GM06990 (cell line): ENCODE results near the gene GABPB2.

Source experiments
- DNase-seq: peaks from one replicate; pipeline ENCODE4 v3.0.0-alpha.2; 2011; ENCODE audit not compliant: insufficient read length; ENCODE audit errors: extremely low read depth
- H3K27me3 ChIP-seq: replicated peaks from 2 replicates; pipeline ENCODE4 v1.6.0; 2011; ENCODE audit warnings: low read length; ENCODE audit not compliant: control insufficient read depth, insufficient read depth
- H3K36me3 ChIP-seq: 2 replicates; pipeline ENCODE4 v1.5.1; 2011; ENCODE audit warnings: low read length; ENCODE audit not compliant: control insufficient read depth, insufficient read depth
- H3K4me3 ChIP-seq: replicated peaks from 2 replicates; pipeline ENCODE4 v1.5.1; 2011; ENCODE audit warnings: low read depth, mild to moderate bottlenecking, control low read depth, low read length
- TF ChIP-seq, protein P1 (sequence below): IDR thresholded peaks from 2 replicates; pipeline ENCODE4 v1.5.1; 2011; ENCODE audit warnings: low read length, control low read depth, mild to moderate bottlenecking, inconsistent platforms; ENCODE audit not compliant: insufficient read depth, poor library complexity, severe bottlenecking

Gene GABPB2

DNA sequence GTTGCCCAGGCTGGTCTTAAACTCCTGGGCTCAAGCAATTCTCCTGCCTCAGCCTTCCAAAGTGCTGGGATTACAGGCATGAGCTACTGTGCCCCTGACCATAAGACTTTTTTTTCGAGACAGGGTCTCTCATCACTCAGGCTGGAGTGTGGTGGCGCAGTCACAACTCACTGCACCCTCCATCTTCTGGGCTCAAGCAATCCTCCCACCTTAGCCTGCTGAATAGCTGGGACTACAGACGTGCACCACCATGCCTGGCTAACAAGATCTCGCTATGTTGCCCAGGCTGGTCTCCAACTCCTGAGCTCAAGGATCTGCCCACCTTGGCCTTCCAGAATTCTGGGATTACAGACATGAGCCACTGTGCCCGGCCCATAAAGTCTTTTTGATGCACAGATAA is 21.1 kb upstream of the GABPB2 start:
- H3K36me3 ChIP-seq = peaks cover 11% of the 10 kb centered on the region
- no peak for DNase-seq
- H3K27me3 ChIP-seq = no peaks in the 10 kb centered on the region
- TF ChIP-seq, protein P1, sequence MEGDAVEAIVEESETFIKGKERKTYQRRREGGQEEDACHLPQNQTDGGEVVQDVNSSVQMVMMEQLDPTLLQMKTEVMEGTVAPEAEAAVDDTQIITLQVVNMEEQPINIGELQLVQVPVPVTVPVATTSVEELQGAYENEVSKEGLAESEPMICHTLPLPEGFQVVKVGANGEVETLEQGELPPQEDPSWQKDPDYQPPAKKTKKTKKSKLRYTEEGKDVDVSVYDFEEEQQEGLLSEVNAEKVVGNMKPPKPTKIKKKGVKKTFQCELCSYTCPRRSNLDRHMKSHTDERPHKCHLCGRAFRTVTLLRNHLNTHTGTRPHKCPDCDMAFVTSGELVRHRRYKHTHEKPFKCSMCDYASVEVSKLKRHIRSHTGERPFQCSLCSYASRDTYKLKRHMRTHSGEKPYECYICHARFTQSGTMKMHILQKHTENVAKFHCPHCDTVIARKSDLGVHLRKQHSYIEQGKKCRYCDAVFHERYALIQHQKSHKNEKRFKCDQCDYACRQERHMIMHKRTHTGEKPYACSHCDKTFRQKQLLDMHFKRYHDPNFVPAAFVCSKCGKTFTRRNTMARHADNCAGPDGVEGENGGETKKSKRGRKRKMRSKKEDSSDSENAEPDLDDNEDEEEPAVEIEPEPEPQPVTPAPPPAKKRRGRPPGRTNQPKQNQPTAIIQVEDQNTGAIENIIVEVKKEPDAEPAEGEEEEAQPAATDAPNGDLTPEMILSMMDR = no peak
- no peak overlapping the region for H3K4me3 ChIP-seq

DNA sequence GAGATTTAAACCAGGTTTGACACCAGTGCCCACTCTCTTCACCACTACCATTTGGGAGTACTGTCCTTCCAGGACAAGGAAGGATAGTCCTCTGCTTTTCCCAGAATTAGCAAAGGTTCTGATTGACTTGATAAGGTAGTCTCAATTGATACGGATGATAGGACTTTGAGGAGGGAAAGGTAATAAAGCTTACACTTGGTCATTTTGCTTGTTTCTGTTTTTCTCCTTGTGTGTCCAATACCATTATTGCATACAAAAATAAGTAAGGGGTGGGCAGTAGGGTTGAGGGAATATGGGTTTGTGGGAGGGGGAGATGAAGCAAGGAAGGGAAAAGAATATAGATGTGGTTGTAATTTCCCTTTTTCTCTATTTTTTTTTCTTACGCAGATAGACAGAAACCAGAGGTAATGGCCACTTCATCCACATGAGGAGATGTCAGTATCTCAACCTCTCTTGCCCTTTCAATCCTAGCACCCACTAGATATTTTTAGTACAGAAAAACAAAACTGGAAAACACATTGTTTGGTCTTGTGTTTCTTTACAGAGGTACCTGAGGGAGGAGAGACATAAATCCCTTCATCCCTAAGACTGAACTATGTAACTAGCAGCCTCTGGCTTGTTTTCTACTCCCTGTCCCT is 20.4 kb upstream of the GABPB2 start:
- H3K27me3 ChIP-seq = no peaks in the 10 kb centered on the region
- H3K4me3 ChIP-seq = no peak overlapping the region
- no peak for DNase-seq
- TF ChIP-seq, protein P1 = no peak
- peaks cover 15% of the 10 kb centered on the region for H3K36me3 ChIP-seq

DNA sequence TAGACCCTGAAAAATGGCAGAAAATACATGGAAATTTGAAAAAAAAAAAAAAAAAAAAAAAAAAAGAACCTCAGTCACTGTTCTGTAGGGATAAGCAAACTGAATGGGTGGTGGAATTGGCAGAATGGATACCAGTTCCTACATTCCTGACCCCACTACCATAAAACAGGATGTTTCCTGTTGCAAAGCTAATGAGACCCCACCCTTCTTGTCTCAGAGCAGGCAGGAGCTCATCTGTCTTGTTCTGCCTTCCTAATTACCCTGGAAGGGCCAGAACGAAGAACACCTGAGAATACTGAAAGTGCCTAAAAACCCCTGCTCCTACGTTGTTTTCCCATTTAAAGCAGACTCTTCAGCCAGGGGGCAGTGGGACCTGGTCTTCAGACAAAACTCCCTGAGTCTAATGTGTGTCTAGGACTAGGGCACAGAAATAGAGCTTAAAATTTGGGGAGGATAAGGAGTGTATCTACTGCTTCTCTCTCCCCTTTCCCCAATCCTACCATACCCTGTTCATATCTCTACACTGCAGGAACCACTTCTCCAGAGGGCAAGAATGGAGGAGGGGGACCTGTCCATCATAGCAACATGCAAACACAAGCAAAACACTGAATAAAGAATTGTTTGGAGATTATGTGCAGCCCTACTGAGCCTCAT is 19.1 kb upstream of the GABPB2 start:
- Histone ChIP-seq H3K27me3 (no peaks in the 10 kb centered on the region), H3K4me3 (no peak overlapping the region), H3K36me3 (peaks cover 25% of the 10 kb centered on the region)
- TF ChIP-seq, protein P1 = no peak
- no peak for DNase-seq

DNA sequence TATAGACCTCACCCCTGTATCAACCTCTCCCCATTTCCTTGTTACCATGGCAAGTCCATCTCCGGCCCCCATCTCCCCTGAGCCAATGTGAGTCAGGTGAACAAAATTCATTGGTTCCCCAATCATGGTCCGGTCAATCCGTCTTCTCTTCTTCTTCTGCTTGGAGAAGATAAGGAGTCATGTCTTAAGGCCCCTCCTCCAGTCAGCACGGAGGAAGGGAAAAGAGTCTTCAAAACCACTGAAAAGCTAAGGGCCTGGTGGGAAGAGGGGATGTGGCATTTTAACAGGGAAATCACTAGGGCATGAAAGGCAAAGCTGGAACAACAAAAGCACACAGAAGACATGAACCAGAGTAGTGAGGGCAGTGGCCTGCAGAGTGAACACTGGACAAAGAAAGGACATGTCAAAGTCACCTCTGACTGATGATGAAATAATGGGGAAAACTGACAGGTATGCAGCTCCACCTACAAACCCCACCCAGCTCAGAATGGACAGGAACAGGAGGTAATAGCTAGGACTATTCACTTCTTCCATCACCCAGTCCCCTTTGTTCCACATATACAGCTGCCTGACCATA is 15.5 kb upstream of the GABPB2 start:
- Histone ChIP-seq H3K4me3 (no peak overlapping the region), H3K36me3 (peaks cover 25% of the 10 kb centered on the region), H3K27me3 (no peaks in the 10 kb centered on the region)
- TF ChIP-seq, protein P1 = no peak
- no peak for DNase-seq

DNA sequence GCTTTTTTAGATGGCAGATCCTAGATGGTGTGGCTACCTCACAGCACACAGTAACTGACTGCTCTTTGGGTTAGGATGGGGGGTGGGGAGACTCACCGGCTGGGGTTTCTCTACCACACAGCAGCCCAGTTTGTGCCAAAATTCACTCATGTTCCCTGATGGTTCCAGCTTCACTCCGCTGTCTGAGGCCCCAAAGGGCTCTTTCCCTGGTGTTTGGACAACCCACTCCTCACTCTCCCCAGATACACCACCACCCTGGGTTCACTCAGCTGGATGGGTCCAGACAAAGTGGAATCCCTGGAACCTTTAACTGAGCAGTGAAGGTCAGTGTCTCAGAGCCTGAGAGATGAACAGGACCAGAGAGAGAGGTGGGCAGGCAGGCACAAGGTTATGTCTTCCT is 15.0 kb upstream of the GABPB2 start:
- H3K36me3 ChIP-seq = peaks cover 25% of the 10 kb centered on the region
- TF ChIP-seq, protein P1 = no peak
- no peak for DNase-seq
- H3K27me3 ChIP-seq = no peaks in the 10 kb centered on the region
- H3K4me3 ChIP-seq = no peak overlapping the region
